GM21515 (cell line): ENCODE results near the gene HSPA9.
A peak's percentile ranks its signal among the peaks of the same experiment; 100 is the strongest.

Experiments used
- ATAC-seq: cut with Tn5 transposase; IDR thresholded peaks from one replicate; pipeline ENCODE4 v1.9.1; 2021; ENCODE audit not compliant: unreplicated experiment

The HSPA9 gene

DNA sequence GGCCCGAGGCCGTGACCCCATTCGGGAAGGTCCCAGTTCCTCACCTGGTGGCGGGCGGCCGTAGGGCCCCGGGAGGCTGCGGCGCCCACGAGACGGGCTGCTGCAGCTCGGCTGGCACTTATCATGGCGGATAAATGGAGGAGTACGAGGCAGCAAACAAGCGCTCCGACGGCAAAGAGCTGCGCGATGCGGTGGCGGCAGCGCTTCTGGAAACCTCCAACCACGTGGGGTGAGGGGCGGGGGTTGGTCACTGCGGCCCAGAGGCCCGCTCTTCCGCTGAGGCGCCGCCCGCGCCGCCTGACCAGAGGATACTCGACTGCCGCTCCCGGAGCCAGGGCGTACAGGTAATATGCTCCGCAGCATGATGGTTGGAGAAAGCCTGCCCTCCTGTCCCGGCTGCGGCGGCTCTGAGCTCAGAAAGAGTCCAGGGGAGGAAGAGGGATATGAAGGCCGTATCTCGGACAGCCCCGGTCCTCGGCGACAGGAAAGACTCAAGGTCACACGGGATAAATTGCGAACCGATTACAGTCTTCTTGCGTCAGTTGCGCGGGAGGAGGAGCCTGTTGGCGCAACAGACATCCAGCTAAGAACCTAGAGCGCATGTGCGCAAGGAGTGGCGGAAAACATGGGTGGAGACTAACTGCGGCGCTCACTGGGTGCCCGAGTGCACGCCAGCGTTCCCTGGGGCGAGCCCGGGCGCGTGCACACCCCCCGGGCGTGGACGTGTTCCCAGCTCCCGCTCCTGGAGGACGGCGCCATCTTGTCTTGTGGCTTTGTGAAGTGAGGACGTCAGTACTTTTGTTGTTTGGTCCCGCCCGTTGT lies at the start of gene HSPA9:
Gene HSPA9, minus strand, starts transcription at position 208 of the 822 bp plus-strand sequence. Its CDS starts 83 bp downstream, at position 125.
- peak; percentile 86 for ATAC-seq

DNA sequence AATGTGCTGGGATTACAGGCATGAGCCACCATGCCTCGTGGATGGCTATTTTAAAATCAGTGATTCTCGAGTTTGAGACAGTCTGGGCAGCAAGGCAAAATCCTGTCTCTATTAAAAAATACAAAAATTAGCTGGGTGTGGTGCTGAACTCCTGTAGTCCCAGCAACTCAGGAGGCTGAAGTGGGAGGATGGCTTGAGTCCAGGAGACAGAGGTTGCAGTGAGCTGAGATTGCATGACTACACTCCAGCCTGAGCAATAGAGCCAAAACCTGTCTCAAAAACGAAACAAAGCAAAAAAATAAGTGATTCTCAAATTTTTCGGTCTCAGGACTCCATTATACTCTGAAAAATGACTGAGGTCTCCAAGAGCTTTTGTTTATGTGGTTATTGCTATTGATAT lies 47.9 kb upstream of the HSPA9 start:
- no peak for ATAC-seq

DNA sequence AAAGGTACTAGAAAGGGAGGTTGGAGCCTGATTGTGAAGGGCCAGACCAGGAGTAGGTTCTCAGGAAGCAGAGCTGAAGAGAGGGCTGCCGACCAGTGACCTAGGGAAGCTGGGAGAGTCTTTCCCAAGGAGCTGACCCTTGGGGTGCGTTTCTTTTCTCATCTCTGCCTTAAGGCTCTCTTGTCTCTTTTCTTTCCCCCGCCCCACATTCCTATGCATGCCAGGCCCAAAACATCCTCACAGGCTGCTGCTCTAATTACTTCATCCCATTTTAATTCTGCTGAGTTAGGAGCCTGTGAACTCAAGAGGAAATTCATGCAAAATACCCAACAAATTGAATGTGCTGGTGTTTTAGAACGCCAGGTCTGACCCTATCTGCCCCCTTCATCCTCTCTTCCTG lies 46.9 kb upstream of the HSPA9 start:
- ATAC-seq = no peak

DNA sequence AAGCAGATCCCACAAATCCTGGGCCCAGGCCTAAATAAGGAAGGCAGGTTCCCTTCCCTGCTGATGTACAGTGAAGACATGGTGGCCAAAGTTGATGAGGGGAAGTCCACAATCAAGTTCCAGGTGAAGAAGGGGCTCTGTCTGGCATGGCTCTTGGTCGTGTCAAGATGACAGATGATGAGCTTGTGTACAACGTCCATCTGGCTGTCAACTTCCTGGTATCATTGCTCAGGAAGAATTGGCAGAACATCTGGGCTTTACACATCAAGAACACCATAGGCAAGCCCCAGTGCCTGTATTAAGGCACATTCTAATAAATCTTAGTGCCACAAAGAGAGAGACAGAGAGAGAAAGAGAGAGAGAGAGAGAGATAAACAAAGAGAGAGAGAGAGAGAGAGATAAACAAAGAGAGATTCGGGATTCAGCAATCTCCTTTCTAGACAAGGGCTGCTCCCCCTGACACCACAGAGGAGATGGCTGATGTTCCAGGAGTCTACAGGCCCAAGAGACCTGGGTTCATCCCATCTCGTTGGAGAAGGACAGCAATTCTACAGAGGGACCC lies 45.5 kb upstream of the HSPA9 start:
- no peak for ATAC-seq

DNA sequence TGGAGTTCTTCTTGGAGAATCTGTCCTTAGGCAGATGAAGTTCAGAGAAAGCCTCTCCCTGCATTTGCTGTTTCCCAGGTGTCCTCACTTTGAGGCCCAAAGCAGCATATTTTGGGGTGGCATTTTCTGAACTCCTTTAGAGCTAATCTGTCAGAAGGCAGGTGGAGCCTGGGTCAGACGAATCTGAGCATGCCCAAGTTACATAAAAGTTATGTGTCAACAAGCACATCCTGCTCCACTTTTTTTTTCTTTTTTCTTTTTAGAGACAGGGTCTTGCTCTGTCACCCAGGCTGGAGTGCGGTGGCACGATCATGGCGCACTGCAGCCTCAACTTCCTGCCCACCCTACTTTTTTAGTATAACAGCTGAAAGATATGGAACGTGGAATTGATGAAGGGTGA lies 41.3 kb upstream of the HSPA9 start:
- no peak for ATAC-seq

DNA sequence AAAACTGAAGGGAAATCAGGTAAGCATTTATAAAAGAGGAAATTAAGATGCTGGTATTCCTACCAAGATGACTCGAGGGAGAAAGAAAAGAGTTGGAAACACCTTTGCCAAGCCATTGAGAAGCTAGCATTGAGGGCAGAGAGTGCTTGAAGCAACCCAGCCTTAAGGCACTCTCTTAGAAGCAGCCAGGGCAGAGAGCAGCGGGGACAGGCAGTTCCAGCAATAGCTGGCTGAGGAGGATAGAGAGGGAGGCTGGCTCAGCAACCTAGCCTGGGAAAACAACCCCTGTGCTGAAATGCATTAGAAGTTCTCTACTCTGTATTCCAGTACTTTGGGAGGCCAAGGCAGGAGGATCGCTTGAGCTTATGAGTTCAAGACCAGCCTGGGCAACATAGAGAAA lies 40.3 kb upstream of the HSPA9 start:
- no peak for ATAC-seq

DNA sequence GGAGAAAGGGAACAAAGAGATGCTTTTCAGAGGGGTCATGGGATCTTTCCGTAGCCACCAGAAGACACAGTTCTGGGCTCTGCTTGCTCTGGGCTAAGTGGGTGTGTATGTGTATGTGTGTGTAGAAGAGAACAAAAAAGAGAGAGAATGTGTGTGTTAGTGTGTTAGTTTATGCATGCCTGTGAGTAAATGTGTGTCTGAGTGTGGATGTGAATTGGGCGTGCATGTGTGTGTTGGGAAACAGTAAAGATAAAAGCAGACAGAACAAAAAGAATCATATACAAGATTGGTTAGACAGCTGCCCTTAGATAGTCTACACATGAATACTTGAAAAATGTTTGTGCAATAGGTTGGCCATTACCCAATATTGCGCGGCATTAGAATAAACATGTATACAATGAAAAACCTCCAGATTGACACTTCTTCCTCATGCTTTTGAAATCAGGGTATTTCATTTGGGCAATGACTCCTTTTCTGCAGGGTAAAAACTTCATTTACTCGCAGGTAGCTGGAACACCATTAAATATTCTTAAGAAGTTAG lies 36.5 kb upstream of the HSPA9 start:
- ATAC-seq = no peak

DNA sequence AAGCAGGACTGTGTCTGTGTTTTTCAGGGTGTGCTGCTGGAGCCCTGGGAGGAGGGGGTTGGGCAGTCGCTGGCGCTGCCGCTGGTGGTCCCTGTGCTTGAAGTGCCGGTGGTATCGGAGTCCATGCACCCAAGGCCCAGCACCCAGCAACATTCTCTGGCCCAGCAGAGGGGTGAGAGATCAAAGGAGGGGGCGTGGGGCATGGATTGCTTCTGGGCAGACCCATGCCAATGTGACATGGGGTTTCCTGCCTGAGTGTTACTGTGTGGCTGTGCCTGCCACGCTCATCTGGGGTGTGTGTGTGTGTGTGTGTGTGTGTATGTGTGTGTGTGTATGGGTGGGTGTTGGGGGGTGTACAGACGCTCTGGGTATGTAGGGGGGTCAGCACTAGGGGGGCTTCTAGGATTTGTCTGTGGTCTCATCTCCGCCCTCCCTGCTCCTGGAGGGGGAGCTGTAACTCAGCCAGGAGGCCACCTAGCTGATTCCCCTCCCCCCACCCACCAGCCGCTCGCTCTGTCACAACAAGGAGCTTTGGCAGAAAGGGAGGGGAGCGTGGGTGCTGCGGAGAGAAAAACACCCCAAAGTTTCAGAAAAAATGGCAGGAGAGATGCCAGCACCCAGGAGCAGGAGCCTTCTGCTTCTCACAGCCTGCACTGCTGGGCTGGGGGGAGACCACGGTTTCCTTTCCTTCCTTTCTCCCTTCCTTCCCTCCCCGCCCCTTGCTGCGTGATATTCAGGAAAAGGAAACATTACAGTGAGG lies 35.9 kb upstream of the HSPA9 start:
- no peak for ATAC-seq

DNA sequence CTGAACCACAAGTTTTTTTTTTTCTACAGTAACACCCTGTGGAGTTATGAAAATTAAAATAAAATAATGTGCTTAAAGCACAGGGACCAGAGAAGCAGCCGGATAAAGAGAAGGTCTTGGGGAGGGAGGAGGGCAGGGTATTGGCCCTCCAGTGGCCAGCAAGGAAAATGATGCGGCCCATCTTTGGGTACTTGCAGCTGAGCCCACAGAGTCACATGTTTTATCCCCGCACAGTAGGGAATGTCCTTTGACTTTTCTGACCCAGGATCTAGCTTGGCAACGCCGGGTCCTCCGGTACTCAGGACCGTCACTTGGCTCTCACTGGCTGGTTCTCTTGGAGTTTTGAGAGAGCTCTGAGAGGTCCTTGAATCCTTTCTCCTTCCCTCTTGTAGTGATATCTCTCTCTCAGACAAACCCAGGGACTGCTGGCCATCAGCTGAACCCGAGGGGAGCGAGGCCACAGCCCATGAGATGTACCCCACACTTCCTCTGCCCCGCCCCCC lies 35.3 kb upstream of the HSPA9 start:
- ATAC-seq = no peak

DNA sequence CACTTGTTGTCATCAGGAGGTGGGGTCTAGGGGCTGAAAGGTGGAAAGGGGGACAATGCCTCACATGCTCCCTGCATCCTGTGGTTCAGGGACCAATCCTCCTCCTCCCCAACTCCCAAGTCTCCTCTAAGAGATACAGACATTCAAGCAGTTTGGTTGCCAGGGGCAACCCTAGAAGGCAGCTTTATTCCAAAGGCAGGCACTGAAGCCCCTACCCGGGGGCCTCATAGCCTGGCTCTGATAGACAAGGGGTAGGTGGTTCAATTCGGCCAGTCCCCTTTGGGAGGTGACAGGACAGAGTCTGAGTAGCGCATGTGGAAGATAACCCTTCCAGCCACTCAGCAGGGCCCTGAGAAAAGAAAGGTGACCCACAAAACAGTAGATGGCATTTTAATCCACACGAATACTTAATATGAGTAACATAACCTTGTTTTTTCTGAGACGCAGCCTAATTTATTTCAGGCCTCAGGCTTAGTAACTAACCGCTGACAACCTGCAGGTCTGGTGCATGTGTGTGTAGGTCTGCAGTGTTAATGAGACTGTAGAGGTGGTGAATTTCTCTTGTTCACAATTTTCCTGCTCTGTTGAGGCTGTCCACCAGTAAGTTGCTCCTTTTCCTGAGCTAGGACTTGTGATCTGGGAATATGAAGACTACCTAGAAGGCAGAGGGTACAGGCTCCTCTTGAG lies 31.3 kb upstream of the HSPA9 start:
- ATAC-seq = no peak

DNA sequence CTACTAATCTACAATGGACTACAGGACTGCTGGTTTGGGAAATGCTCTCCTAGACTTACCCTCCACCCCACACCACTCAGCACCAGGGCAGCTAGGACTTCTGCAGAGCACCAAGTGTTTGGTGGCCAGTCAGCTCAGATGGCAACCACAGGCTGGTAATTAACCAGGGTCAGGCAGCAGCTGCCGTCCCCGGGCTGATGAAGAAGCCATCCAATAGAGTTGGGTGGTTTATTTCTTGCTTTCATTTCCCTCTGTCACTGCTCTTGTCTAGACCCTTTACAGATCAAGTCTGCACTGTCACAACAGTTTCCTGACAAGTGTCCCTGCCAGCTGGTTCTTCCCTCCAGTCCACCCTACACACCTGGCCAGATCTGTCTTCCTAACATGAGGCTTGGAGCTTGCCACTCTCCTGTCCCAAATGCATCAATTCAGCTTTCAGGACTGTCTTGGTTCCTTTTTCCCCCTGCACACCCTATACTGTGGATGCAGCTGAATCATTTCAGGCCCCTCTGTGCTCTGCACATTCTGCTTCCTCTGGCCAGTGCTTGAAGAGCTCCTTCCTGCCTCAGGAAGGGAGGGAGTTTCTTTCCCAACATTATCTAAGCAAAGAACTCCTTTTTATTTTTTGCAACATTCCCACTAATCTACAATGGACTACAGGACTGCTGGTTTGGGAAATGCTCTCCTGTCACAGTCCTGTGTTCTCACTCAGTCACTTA lies 30.2 kb upstream of the HSPA9 start:
- peak; percentile 56 for ATAC-seq

DNA sequence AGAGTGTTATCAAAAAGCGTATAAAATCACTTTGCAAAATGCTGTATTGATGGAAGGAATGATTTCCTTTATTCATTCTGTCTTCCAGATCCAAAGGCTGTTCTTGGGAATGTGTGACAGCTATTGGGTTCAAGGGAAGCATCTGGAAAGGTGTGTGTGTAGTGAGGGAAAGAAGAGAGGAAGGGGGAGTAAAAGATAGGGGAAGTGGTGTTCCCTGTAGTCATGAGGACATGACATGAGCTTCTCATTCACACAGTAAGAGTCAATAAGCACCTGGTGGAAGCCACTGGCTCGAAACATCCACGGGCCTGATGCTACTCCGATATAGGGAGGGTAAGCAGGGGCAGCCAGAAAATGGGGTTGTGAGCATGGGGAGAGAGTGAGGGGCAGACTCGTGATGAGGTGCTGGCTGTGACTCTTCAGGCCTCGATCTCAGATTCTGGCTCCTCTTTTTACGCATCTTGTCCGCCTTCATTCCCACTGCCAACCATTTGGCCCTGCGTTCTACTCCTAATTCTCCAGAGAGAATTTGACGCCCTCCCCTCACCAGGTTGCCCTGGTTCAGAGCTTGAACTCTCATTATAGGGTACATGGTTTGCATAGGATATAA lies 29.1 kb upstream of the HSPA9 start:
- ATAC-seq = no peak

DNA sequence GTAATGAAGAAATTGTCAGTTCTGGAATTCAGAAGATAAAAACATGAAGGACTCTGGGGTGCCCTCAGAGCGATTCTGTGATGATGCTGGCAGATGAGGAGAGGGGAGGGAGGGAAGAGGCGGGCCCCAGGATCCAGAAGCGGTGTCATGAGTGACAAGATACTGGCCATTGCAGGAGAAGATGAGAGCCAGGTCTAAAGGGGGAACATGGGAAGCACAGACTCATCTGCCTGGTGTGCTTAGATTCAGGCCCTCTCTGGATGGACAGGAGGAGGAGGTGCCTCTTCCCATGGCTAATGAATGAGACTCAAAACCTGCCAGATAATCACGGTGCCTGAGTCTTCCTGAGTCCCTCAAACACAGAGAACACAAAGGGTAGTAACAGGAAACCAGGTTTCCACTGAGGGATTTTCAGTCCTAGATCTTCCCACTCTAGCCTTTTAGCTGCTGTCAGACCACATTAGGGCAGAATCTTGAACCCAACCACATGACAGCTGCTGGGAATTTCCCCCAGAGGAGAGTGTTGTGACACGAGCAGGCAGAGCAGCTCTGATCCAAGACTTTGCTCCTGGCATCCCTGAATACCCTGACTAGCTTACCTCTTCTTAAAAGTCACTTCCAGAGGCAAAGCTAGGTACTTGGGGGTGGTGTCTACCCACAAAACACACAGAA lies 28.2 kb upstream of the HSPA9 start:
- peak; percentile 52 for ATAC-seq

DNA sequence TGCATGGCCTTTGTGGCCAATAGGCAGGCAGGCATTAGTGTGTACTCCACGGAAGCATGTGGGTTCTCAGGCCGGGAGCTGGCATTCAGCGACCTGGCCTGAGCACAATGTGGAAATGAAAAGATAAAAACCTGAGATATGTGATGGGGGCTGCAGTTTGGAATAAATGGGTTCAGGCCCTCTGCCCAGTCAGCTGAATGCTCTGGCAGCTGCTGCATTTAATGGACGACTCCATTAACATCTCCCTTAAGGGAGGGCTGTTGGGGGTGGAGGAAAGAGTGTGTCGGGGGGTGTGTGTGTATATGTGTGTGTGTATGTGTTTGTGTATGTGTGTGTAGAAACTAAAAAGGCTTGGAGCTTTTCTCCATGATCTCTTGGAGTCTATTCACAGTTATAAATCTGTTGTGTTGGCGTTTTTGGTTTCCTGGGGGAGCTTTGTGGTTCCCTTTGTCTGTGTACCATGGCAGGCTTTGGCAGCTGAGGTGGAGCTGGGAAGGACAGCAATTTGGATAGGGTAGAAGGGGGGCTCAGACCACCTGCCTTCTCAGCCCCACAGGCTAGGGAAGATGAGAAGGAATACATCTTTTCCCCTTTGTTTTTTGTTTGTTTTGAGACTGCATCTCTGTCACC lies 27.3 kb upstream of the HSPA9 start:
- ATAC-seq = no peak

DNA sequence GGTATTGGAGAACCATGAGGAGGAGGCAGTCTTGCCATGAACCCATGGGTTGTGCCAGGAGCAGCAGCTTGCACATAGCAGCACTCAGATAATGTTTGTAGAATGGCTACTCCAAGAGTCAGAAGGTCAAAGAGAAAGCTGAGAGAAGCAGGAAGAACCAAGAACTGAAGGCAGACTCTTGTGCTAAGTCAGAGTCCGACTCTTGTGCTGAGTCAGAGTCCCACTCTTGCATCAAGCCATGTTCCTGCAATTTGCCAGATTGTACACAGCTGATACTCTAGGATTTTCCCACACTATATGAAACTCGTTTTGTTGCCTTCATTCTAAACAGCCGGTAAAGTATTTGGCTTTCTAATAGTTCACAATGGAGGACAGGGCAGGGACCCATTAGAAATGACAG lies 26.2 kb upstream of the HSPA9 start:
- ATAC-seq = no peak

DNA sequence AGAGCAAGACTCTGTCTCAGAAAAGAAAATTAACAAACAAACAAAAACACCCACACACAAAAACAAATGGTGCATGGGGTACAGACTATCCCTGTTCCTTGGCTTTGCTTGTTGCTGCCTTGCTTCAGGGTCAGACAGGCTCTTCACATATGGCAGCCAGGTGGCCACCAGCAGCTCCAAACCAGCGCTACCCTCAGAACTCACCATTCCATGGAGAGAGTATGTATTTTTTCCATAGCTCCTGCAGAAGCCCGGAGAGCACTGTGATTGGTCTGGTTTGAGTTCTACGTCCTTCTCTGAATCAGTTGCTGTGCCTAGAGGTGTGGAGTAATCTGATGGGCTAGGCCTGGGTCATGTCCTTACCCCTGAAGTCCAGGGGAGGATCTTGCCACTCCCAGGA lies 25.2 kb upstream of the HSPA9 start:
- ATAC-seq = no peak

DNA sequence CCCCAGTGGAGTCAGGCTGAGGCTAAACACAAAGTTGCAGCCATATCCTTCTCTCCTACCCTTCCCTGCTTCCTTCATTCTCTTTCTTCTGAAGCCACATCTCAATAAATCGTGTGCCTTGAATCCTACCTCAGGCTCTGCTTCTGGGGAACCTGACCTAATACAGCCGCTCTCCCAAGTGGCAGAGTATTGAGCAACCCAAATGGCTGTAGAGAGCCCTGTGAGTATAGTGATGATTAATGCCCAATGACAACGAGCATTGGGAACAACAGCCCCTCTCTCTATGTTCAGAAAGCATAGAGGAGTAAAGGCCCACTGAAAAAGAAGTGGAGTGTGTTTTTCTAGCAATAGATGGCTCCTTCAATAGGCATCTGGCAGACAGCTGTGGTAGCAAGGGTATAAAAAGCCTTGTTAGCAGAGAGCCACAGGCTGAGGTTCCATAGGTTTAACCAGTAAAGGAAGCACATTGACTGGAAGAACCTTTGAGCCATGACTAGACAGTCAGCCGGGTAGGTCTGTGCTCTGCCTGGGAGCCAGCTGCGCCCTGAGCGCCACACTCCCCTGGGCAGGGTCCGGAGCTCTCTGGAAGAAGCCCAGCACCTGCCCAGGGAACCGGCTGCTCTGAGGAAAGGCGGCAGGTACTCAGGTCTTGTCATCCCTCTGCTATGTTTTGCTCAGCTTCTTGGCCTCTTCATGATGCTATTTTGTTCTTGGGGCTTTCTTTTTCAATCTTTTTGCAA lies 22.6 kb upstream of the HSPA9 start:
- no peak for ATAC-seq
